ENCODE measurements around the gene BNC1.

BNC1 gene

DNA sequence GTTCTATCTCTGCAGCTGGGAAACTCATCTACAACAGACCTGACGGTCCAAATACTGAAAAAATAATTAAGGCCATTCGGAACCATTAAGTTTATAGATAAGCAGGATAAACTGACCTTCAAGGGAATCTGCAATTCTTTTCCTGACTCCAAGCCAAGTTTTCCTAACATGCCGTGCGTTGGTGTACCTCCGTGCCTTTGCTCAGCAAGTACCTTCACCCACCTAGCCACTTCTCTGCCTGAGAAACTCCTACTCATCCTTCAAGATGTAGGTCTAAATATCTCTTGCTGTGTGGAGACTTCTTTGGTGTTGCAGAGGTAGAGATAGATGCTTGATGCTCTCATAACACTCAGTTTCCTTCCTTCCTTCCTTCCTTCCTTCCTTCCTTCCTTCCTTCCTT is 24.2 kb upstream of the BNC1 start:
- TF ChIP-seq, protein P1, sequence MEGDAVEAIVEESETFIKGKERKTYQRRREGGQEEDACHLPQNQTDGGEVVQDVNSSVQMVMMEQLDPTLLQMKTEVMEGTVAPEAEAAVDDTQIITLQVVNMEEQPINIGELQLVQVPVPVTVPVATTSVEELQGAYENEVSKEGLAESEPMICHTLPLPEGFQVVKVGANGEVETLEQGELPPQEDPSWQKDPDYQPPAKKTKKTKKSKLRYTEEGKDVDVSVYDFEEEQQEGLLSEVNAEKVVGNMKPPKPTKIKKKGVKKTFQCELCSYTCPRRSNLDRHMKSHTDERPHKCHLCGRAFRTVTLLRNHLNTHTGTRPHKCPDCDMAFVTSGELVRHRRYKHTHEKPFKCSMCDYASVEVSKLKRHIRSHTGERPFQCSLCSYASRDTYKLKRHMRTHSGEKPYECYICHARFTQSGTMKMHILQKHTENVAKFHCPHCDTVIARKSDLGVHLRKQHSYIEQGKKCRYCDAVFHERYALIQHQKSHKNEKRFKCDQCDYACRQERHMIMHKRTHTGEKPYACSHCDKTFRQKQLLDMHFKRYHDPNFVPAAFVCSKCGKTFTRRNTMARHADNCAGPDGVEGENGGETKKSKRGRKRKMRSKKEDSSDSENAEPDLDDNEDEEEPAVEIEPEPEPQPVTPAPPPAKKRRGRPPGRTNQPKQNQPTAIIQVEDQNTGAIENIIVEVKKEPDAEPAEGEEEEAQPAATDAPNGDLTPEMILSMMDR (IDR thresholded peaks at IDR 0.05; ENCODE audit: insufficient read depth, missing control alignments), result no peak
- no peak for DNase-seq (ENCODE audit: insufficient read length, low spot score)
- no peak for FAIRE-seq

- no peak for DNase-seq (ENCODE audit: insufficient read length, low spot score)
- FAIRE-seq, result no peak
- TF ChIP-seq, protein P1 (IDR thresholded peaks at IDR 0.05; ENCODE audit: insufficient read depth, missing control alignments), result no peak
Observed at GRCh38 chr15:83306561-83306960, 22.1 kb upstream of the BNC1 start.

GRCh38 chr15:83305704-83306291 is 21.3 kb upstream of the BNC1 start:
- TF ChIP-seq, protein P1 (IDR thresholded peaks at IDR 0.05; ENCODE audit: insufficient read depth, missing control alignments), result no peak
- FAIRE-seq, result no peak

DNA sequence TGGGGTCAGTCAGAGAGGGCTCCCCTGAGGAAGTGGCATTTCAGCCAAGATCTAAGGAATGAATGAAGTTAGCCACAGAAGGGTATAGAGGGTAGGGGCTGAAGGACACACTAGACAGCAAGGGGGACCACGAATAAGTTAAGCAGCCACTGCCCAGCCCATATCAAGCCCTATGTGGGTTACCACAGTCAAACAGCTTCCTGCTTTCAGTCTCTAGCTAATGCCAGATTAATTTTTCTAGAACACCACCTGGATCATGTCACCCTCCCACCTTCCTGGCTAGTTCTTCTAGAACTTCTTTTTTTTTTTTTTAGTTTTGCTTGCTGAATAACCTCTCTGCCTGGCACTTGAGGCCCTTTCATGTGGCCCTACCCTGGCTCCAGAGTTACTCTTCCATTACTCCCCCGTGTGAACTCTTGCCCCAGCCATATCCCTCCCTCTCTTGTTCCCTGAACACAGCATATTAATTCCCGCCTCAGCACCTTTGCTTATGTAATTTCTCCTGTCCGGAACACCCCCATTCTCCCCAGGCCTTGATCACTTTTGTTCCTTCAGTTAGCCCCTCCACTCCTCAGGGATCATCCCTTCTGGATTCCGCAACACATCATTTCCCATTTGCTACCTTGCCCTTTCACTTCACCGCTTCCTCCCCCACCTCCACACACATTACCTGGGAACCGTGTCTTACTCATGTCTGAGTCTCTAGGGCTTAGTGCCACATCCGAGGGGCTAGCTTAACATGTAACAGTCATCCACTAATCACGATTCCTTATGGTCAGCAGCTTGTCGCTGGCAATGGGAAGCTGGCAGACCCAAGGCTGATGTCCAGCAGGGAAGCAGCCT is 20.6 kb upstream of the BNC1 start:
- no peak for FAIRE-seq
- no peak for DNase-seq (ENCODE audit: insufficient read length, low spot score)
- TF ChIP-seq, protein P1 (IDR thresholded peaks at IDR 0.05; ENCODE audit: insufficient read depth, missing control alignments), result no peak

More at GRCh38 chr15:83305704-83306291, 21.3 kb upstream of the BNC1 start:
- DNase-seq (ENCODE audit: insufficient read length, low spot score), result no peak

- DNase-seq (ENCODE audit: insufficient read length, low spot score) (no peak), FAIRE-seq (no peak)
- TF ChIP-seq, protein P1 (IDR thresholded peaks at IDR 0.05; ENCODE audit: insufficient read depth, missing control alignments), result no peak
Observed at GRCh38 chr15:83303535-83303934, 19.1 kb upstream of the BNC1 start.

- TF ChIP-seq, protein P1 (IDR thresholded peaks at IDR 0.05; ENCODE audit: insufficient read depth, missing control alignments), result no peak
- DNase-seq (ENCODE audit: insufficient read length, low spot score) (no peak), FAIRE-seq (no peak)
Observed at GRCh38 chr15:83300826-83301225, 16.4 kb upstream of the BNC1 start.

GRCh38 chr15:83299462-83299861 is 15.0 kb upstream of the BNC1 start:
- no peak for FAIRE-seq

More at GRCh38 chr15:83299462-83299861, 15.0 kb upstream of the BNC1 start:
- TF ChIP-seq, protein P1 (IDR thresholded peaks at IDR 0.05; ENCODE audit: insufficient read depth, missing control alignments), result no peak
- DNase-seq (ENCODE audit: insufficient read length, low spot score), result no peak

All from D721Med (cell line).